NCI-H2227 (cell line): ENCODE measurements around the gene C19orf44.

Experiments
- DNase-seq: peaks from one replicate; lab custom pipeline; 2025; ENCODE audit not compliant: unreplicated experiment; lab: John Stamatoyannopoulos, UW

C19orf44 gene

DNA sequence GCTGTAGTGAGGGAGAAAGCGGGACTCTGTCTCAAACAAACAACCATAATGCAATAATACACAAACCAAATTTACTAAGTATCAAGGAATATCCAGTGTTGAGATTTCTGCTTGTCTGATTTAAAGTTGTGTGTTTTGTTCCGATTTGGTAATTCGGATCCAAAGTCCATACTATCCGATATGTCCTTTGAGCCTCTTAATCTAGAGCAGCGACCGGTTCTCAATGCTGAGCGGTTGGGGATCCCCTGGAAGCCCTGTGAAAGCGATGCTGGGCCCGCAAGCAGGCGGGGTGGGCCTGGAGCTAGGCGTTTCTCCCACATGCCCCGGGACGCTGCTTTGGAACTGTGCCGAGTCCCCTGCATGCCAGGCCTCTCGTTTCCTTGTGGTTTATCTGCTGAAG, 20.2 kb downstream of the C19orf44 start:
- no peak for DNase-seq

DNA sequence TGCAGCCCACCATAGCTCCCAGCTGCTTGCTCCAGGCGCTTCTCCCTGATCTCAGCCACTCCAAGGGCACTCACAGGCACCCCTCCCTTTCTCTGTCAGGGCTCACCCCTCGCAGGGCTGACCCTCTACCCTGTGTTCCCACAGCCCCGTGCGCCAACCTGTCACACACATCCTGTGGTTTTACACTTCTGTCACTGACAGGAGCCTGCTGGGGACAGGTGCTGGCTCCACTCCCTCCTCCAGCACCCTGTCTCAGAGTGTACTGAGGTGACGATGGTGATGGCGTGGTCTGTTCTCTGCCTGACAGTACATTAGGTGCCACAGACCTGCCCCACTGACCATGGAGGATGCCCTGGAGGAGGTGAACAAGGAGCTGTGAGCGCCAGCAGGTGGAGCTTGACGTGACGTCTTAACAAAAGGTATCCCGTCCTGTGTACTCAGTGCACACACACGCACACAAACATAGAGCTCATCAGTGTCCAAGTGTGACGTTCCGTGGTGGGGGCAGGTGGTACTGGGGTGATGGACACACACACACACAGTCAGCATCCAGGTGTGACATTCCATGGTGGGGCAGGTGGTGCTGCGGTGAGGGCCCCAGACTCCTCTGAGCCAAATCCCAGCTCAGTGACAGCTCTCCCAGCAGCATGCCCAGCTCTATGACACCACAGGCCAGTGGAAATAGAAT, 20.9 kb downstream of the C19orf44 start:
- DNase-seq: no peak

DNA sequence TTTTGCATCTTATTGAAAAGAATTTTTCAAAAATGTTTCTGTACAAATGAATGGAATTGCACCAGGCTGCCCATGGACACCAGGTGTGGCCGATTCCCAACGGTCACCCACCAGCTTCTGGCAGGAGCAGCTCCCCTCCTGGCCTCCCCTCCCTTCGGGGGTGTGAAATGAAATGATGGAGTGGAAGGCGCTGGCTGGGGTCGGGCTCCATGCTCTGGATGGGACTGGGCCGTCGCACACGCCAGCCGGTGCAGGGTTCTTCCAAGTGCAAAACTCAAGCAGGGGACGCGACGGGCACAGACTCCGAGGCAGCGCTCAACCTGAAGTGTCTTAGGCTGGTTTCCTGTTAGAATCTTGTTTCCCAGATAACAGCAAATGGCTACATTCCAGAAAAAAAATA, 21.9 kb downstream of the C19orf44 start:
- DNase-seq: no peak

DNA sequence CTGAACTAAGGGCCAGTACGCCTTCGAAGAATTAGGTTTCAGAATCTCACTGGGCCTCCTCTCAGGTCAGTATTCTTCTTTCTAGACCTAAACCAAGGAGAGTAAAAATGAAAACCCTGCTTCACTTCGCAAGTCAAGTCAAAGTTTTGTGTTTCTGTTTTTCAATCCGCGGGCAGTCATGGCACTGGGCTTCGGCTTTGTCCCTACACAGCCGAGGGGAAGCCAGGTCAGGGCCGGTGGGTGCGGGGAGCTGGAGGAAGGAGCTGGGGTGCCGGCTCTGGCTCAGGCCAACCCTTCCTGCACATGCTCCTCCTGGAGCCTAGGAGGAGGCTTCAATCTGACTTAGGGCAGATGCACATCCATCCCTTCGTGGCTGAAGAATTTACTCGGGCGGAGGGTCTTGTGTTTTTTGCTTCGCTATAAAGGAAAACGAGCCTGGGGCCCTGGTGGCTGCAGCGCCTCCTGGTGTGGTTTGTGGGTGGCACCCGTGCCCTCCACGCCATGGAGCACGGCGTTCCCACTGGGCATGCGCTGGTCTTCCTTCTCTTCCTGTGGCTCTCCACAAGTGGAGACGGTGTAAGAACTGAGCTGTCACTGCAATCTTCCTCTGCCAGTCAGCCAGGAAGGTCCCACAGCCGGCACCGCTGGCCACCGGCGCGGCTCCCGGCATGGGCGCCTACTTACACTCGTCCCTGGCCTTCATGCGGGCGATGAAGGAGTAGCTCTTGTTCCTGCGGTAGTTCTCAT, 22.5 kb downstream of the C19orf44 start:
- no peak for DNase-seq

DNA sequence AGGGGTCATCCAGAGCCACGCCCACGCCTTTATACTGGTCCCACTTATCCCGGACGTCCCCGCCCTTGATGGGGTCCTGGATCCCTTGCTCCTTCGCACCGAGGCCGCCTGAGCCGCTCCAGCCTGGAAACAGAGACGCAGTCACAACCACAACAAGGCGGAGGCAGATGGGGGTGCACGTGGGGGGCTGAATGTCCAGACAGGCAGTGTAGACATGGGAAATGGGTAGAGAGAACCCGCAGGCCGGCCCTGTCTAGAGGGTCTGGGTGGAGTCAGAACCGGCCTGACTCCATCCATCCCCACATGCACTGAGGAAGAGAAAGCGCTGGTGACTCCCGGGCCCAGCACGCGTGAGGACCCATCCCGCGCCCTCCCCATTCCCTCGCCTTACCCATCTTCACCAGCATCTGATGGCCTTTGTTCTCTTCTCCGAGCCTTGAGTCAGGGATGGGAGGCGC, 23.1 kb downstream of the C19orf44 start:
- DNase-seq: no peak

DNA sequence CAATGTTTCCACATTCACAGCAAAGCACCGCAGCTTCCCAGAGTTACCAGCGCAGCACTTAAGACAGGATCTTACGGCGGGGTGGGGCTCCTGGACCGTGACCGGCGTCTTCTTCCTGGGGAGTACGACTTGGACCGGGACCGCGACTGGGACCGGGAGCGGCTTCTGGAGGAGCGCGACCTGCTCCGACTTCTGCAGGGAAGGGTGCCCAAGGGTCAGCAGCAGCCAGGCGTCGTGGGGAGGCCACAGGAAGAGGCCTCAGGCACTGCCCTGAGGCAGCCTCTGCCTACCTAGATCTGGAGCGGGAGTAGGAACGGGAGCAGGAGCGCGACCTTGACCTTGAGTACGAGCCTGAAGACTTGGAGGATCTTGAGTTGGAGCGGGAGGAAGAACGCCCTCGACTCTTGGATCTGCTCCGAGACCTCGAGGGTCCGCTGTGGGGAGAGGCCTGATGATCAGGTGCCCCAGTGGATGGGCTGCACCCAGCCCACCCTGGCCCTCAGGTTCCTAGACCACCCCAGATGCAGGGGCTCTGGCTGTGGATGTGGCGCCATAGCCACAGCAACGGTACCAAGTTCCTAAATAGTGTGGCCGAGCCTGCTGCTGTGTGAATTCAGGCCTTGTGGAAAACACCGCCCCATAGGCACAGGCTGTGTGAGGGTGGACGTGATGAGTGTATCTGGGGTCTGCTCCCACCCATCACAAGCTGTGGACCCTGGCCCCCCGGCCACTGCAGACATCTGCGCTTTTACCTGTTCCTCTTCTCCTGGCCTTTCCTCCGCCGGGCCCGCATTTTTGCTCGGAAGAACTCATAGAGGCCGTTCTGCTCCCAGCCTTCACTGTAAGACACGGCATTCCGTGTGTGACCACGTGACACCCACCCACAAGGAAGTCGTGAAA, 24.1 kb downstream of the C19orf44 start:
- DNase-seq: no peak

DNA sequence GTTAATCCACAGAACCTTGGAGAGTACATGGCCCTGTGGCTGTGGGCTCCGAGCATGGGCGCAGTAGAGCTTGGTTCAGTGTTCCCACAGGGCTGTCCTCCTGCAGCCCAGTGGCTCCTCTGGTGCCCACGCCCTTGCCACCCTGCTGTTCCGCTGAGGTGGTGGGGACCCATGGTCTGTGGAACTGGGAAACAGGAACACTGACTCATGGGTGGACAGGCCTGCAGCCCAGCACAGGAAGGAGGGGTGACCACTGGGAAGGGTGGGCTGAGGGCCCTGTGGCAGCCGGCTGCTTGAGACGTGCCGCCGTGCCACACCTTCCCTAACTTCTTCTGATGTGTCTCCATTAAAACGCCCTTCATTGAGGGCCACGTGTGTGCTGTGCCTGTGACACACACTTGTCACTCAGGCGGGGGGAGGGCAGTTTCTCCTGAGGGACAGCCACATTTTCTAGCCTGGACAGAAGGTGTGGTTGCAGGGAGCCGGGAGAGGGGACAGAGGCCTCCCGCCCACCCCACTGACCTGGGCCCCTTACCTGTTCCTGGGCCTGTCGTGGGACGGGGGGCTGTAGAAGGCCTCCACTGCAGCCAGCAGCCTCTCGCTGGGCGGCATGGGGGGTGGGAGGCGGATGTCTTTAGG, 24.9 kb downstream of the C19orf44 start:
- no peak for DNase-seq

DNA sequence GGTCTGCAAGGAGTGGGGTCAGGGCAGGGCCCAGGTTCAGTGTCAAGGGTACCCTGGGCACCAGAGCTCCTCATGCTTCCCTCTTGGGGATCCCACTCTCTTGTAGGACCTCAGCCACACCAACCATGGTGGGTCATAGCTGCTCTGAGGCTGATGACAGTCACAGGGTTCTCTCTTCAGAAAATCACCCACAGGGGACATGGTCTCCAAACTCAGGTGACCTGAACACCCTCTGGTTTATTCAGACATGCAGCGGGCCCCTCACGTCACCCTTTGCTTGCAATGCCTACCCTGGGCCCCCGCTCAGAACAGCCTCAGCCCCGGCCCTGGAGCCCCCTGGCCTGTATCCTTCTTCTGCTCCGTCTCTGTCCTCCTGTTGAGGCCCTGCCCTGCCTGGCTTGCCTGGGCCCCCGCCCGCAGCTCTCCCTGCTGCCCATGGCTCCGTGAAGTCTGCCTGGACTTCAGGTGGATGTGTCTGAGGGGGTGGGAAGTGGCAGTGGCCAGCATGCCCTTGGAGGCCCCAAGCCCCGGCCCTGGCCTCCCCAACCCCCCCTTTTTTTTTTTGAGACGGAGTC, 25.6 kb downstream of the C19orf44 start:
- DNase-seq: no peak

DNA sequence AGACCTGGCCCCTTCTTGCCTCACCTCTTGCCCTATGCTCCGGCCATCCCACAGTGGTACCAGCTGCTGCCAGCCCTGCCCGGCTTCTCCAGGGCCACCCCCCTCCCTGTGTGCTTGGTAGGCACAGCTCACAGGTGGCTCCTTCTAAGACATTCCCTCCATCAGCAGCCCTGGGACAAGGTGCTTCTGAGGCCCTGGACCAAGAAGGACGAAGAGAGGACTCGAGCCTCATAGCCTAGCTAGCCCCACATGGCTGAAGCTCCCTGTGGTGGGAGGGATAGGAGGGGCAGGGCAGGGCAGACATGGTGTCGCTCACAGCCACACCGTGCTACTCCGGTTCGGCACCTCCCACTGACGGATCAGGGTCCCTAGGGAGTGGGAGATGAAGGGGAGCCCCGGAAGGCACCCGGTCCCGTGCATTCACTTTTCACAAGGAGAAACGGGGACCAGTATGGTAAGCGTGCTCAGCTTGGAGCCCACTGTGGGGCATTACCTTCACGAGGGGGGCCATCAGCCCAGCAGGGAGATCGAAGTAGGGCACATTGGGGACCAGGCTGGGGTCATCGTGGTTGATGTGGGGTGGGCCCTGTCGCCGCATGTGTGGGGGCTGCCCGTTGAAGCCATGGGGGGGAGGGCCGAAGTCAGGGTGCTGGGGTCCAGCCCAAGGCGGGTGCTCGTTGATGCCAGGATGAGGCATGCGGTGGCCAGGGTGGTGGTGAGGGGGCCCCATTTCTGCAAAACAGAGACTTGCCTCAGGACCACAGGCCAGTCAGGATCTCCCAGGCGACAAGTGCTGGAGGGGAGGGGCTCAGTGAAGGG, 26.6 kb downstream of the C19orf44 start:
- no peak for DNase-seq

DNA sequence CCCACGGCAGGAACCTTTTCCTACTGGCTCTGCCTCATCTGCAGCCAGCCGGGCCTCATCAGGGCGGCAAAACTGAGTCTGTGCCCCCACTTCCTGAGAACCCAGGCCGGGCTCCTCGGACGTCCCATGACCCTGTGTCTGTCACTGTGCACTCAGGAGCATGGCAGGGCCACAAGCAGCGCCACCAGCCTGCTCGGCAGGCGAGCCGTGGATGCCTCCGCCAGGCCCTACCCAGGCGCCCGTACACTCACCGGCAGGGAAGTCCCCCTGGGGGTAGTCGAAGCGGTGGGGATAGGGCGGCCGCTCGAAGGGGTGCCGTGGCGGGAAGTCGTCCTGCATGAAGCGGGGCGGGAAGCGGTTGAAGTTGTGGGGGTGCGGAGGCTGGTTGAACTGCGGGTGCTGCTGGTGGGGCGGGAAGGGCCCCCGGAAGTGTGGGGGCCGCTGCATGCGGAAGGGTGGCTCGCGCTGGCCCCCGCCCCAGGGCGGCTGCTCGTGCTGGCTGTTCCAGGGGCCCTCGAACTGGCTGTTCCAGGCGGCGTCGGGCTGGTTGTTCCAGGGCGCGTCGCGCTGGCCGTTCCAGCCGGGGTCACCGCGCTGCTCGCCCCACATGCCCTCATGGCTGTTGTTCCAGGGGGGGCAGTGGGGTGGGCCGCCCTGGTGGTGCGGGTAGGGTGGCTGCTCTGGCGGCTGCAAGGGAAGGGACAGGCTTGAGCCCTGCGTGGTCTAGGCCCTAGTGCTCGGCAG, 29.0 kb downstream of the C19orf44 start:
- DNase-seq: no peak

DNA sequence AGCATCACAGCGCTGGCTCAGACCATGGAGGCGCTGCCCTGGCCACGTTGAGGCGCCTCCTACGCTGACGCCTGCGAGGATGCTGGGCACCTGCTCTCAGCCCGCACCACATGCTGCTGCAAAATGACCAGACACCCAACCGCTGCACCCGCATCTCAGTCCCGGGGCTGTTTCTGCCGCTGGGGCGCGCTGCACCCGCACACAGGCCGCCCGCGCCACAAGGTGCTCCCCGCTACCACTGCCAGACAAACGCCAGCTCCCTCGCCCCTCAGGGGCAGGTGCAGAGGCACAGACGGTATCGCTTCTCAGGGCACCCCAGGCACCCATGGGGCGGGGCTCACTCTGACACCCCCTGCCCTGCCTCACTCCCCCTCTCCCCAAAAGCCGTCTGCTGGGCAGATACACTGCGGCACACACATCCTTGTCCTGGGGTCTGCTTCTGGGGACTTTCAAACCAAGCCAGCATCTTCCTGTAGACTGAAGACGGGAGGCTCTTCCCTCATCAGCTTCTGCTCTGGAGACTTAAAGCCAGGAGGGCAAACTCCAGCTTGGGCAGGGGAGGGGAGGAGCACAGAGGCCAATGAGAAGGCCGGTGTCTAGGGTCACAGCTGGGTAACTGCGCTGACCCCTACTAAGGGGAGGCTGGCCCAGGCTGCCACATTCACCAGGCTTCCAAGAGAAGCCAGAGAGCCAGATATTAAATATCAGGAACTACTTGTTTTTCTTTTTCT, 29.7 kb downstream of the C19orf44 start:
- no peak for DNase-seq

DNA sequence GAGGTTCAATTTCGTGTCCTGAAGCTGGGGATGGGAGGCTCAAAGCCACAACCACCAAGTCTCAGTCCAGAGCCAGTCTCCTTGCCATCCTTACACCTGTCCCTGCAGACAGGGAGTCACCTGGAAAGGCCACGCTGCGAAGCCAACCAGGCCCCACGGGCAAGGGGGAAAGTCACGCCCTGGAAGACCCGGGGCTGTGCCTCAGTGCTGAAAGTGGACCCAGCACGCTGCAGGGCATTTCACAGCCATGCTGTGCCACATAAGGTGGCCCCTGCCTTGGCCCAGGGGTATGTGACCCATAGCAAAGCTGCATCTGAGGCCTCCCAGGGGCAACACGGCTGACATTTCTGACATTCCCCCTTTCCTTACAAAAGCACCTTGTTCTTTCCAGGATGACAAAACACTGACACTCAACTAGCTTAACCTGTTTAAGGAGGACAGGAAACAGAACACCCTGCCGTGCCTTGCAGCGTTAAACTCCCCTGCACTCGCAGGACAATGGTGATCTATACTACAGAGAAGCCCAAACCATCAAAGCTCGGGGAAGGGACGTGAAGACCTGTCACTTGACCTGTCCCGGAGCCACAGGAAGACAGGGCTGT, 31.2 kb downstream of the C19orf44 start:
- no peak for DNase-seq

DNA sequence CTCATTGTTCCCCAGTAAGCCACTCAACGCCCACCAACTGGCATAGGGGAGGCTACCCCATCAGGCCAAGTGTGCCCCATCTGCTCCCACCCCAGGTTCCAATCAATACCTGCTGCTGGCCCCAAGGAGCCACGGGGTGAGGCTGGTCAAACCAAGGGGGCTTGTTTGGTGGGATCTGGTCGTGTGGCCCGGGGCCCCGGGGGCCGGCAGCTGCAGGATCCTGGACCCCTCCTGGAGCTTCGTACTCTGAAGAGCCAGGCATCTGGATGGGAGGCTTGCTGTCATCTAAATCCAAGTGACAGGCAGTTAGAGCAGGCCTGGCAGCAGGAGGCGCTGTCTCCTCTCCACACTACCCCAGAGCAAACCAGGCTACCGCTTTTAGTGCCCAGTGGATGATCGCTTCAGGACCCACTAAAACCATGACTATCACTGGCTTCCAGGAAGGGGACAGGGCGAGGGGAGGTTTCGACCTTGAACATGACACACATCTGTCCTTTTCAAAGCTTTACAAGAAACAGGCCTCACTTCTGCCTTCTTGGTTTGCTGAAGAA, 31.9 kb downstream of the C19orf44 start:
- no peak for DNase-seq

DNA sequence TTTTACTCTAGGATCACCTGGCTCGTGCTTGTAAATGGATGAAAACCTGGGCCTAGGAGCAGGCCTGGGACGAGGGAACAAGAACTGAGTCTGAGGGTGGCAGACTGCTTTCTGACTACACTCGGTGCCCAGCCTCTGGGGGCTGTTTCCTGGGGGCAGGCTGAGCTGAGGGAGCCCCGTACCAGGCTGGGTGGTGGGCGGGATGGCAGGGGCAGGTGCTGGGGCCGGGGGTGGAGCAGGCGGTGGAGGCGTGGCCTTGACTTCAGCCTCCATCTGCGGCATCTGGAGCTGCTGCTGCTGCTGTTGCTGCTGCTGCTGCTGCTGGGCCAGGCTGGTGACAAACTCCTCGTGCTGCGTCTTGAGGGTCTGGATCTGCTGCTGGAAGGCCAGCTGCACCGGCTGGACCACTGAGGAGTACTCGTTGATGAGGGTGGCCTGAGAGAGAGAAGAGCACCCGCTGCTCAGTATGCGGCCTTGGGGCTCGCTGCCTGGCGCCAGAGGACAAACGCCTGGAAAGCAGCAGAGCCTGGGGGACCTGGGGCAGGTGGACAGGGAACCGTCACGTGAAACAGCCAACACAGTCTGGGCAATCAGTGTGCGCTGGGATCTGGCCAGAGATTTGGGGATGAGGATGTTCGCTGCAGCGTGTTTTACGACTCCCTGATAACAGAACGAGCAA, 33.4 kb downstream of the C19orf44 start:
- no peak for DNase-seq

DNA sequence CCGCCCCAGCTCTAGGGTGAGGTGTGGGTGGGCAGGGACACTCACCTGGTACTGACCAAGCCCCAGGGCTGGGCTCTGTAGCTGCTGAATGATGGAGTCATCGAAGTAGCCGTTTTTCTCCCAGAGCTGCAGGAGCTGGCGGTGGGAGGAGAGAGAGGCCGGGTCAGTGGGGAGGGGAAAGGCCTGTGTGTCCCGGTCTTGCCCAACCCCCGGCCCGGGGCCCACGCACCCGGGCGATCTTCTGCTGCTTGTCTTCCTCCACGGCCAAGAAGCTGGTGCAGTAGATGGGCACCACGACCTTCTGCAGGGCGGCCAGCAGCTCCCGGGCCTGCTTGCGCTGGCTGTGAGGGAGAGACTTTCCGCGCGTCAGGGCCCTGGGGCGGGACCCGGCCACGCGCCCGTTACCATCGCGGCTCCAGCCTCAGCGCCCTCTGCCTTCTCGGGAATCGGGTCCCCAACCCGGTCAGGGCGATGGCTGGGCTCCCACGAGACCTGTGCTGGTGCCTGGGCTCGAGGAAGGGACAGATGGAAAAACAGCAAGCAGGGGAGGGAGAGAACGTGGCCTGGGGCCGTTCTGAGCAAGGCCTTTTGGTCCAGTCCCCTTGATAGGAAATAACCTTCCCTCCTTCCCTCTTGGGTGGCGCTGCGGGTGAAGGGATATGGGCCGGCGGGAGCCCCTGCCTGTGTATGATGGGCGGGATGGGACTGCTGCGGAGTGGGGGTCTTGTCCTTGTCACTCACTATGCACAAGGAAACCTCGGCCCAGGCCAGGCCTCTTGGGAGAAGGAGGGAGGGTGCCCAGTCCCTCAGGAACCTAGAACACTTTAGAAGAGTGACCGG, 34.6 kb downstream of the C19orf44 start:
- DNase-seq: no peak

DNA sequence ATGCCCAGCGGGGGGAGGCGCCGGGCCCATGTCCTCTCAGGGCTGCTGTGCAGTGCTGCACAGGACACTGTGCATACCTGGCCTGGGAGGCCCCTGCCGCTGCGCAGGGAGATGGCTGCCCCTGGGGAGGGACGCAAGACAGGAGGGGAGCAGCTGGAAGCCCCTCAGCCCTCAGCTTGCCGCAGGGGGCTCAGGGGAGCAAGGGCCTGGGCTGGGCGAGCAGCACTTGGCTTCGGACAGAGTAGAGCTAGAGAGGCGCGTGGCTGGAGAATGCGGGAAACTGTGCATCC, 35.1 kb downstream of the C19orf44 start:
- no peak for DNase-seq
